ENCODE data around the gene ACTN2. TPM values are rescaled to one million over a fixed set of nuclear protein-coding genes. Genes with fewer than 3 reads are reported as not detected.

Gene ACTN2
- total and polyA plus RNA-seq, 2 experiments from 2014 or later, result 303 to 814 TPM

DNA sequence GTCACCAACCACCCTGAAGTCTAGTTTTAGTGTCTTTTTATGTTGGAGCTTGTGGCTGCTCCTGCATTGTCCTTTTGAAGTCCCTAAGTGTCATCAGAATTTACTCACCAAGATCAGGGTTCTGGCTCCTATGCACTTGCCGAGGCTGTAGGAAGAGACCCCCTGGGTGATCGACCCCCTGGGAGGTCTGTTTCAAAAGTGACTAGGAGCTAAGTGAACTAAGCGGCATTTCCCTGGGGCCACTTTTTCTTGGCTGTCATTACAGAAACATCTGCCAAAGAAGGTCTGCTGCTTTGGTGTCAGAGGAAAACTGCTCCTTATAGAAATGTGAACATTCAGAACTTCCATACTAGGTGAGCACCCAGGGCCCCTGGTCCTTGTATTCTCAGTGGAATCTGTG is 39.4 kb downstream of the ACTN2 start:
- no peak for DNase-seq (ENCODE audit: low read depth in 1 of 2, low spot score in 1 of 2)
- Histone ChIP-seq H3K9me3 (ENCODE audit: low read depth) (no peaks in the 10 kb centered on the region), H3K4me1 (ENCODE audit: low read depth) (peaks cover 16% of the 10 kb centered on the region), H3K27me3 (no peaks in the 10 kb centered on the region), H3K4me3 (no peak overlapping the region), H3K27ac (peak overlapping the region; percentile 84), H3K36me3 (peaks cover 63% of the 10 kb centered on the region)
- TF ChIP-seq, protein P1, sequence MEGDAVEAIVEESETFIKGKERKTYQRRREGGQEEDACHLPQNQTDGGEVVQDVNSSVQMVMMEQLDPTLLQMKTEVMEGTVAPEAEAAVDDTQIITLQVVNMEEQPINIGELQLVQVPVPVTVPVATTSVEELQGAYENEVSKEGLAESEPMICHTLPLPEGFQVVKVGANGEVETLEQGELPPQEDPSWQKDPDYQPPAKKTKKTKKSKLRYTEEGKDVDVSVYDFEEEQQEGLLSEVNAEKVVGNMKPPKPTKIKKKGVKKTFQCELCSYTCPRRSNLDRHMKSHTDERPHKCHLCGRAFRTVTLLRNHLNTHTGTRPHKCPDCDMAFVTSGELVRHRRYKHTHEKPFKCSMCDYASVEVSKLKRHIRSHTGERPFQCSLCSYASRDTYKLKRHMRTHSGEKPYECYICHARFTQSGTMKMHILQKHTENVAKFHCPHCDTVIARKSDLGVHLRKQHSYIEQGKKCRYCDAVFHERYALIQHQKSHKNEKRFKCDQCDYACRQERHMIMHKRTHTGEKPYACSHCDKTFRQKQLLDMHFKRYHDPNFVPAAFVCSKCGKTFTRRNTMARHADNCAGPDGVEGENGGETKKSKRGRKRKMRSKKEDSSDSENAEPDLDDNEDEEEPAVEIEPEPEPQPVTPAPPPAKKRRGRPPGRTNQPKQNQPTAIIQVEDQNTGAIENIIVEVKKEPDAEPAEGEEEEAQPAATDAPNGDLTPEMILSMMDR (IDR thresholded peaks at IDR 0.05; ENCODE audit: low read depth, low read length), result no peak

DNA sequence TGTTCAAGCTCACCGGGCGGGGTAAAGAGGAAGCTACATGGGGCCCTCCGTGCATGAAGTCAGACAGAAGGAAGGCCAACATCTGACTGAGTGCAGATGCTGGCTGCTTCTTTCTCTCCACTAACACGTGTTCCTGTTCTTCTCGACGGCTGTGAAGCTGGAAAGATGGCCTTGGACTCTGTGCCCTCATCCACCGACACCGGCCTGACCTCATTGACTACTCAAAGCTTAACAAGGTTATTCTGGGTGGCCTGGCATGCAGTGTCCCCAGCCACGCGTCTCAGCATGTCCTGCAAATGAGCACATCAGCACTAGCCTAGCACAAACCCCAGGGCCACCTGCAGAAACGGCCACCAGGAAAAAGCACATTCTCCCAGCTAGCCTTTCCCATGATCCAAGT is 41.2 kb downstream of the ACTN2 start:
- DNase-seq (ENCODE audit: low read depth in 1 of 2, low spot score in 1 of 2), result no peak
- TF ChIP-seq, protein P1 (IDR thresholded peaks at IDR 0.05; ENCODE audit: low read depth, low read length), result no peak
- Histone ChIP-seq H3K27me3 (no peaks in the 10 kb centered on the region), H3K36me3 (peaks cover 65% of the 10 kb centered on the region), H3K4me1 (ENCODE audit: low read depth) (peaks cover 16% of the 10 kb centered on the region), H3K4me3 (no peak overlapping the region), H3K27ac (peak overlapping the region; percentile 84), H3K9me3 (ENCODE audit: low read depth) (no peaks in the 10 kb centered on the region)

DNA sequence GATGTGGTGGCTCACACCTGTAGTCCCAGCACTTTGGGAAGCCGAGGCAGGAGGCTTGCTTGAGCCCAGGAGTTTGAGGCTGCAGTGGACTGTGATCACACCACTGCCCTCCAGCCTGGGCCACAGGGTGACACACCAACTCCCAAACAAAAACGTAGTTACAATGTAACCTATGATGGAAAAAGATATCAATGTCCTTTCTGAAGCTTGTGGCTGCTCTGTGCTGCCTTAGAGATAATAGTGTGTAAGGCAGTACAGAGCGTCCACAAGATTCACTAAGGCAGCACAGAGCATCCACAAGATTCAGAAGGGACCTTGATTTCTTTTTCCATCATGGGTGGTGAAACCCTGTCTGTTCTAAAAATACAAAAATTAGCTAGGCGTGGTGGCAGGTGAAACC is 42.5 kb downstream of the ACTN2 start:
- no peaks in the 10 kb centered on the region for H3K27me3 ChIP-seq
- no peak overlapping the region for H3K4me3 ChIP-seq
- no peak for DNase-seq (ENCODE audit: low read depth in 1 of 2, low spot score in 1 of 2)
- TF ChIP-seq, protein P1 (IDR thresholded peaks at IDR 0.05; ENCODE audit: low read depth, low read length), result no peak
- no peak overlapping the region for H3K27ac ChIP-seq
- peaks cover 66% of the 10 kb centered on the region for H3K36me3 ChIP-seq
- peaks cover 16% of the 10 kb centered on the region for H3K4me1 ChIP-seq (ENCODE audit: low read depth)
- H3K9me3 ChIP-seq (ENCODE audit: low read depth), result no peaks in the 10 kb centered on the region

DNA sequence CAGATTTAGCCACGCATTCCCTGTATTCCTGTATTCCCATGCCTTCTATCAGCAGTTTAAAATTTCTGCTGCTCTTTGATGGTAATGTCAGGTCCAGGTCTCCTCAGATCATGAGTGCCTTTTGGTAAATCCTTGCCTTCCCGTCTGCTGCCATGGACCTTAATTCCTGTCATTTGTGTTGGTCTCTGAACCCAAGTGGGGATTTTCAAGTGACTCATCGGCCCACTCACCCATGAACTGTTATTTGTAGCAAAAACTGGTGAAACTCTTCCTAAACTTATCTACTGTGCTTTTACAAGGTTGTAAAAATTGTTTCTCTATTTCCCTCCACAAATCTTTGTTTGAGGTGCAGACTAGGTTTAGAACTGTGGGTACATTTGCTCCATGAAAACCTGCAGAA is 47.4 kb downstream of the ACTN2 start:
- TF ChIP-seq, protein P1 (IDR thresholded peaks at IDR 0.05; ENCODE audit: low read depth, low read length), result no peak
- Histone ChIP-seq H3K27ac (peak overlapping the region; percentile 16), H3K9me3 (ENCODE audit: low read depth) (no peaks in the 10 kb centered on the region), H3K27me3 (no peaks in the 10 kb centered on the region), H3K36me3 (peaks cover 90% of the 10 kb centered on the region), H3K4me1 (ENCODE audit: low read depth) (no peaks in the 10 kb centered on the region), H3K4me3 (no peak overlapping the region)
- DNase-seq (ENCODE audit: low read depth in 1 of 2, low spot score in 1 of 2), result no peak

DNA sequence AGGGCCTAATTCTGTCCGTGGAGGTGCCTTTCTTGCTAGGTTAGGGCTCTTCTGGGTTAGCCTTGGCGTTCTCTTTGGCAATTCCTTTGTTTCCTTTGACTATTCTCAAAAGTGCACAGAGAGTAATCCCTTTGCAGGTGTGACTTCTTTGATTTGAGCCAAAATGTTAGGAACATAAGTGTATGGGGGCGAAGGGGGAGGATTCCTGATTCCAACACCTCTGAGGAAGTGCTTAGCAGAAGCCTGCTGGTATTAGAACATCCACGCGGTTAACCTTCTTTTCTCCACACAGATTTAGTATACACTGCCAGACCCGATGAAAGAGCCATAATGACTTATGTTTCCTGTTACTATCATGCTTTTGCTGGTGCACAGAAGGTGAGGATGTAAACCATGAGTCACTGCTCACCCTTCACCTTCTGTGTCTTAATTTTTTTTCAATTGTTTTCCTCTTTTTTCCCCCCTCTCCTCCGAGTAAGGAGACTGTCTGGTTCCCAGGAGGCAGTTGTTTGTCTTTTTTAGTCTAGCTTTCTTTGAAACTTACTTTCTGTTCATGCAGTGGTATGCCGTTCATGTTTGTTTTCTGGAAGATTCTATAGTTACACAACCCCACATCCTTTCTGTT is 48.0 kb downstream of the ACTN2 start:
- H3K27me3 ChIP-seq, result no peaks in the 10 kb centered on the region
- no peaks in the 10 kb centered on the region for H3K4me1 ChIP-seq (ENCODE audit: low read depth)
- H3K27ac ChIP-seq, result peak overlapping the region; percentile 16
- peak in 1 of 2 donors; percentile 50 for DNase-seq (ENCODE audit: low read depth in 1 of 2, low spot score in 1 of 2)
- TF ChIP-seq, protein P1 (IDR thresholded peaks at IDR 0.05; ENCODE audit: low read depth, low read length), result no peak
- H3K36me3 ChIP-seq, result peaks cover 91% of the 10 kb centered on the region
- no peaks in the 10 kb centered on the region for H3K9me3 ChIP-seq (ENCODE audit: low read depth)
- H3K4me3 ChIP-seq, result no peak overlapping the region
